Measurements from ENCODE around the gene SOD3. TPM values are rescaled to one million over a fixed set of nuclear protein-coding genes. Genes with fewer than 3 reads are reported as not detected.

SOD3 gene
- total and polyA plus RNA-seq, 2 of the 8 experiments (the other 6 are each of a cell fraction or from before 2014, with no cell fraction given), result 4.9 TPM

- no peak for FAIRE-seq
- WGBS, 2 experiments (ENCODE audit: extremely low coverage in 1 of 2, insufficient coverage in 1 of 2, insufficient read length in 1 of 2, insufficient replicate concordance in 2 of 2, low coverage in 1 of 2, low lambda C conversion rate in 2 of 2, missing lambda C conversion rate in 1 of 2), result 43% methylated on average over 2 of the region's 2 CpGs; no CpG with 5 or more reads in 1 of the 2 experiments
- no peaks in the 10 kb centered on the region for H4K20me1 ChIP-seq (replicated peaks in 1 of 2; ENCODE audit: control insufficient read depth in 1 of 2, insufficient read depth in 2 of 2, low read length in 2 of 2)
Measured at GRCh38 chr4:24774452-24774851, 20.9 kb upstream of the SOD3 start.

More at GRCh38 chr4:24774452-24774851, 20.9 kb upstream of the SOD3 start:
- Histone ChIP-seq H3K27ac (ENCODE audit: low read depth, low read length) (no peak overlapping the region), H3K56ac (replicated peaks; ENCODE audit: insufficient read length, low read depth, low read length) (no peak overlapping the region), H3K4me3 (ENCODE audit: extremely low read depth in 1 of 4, insufficient read depth in 2 of 4, low read depth in 3 of 4, low read length in 4 of 4) (no peak overlapping the region), H2AK5ac (ENCODE audit: low read depth, low read length) (no peak overlapping the region), H3K4me2 (ENCODE audit: insufficient read depth in 1 of 2, low read depth in 2 of 2, low read length in 2 of 2) (no peak overlapping the region), H2BK20ac (ENCODE audit: low read length) (no peak overlapping the region), H2BK15ac (ENCODE audit: low read length) (no peak overlapping the region), H2BK5ac (ENCODE audit: low read depth, low read length) (no peak overlapping the region), H3K23ac (ENCODE audit: insufficient read length) (no peak overlapping the region), H3K9ac (replicated peaks in 1 of 4; ENCODE audit: extremely low read depth in 1 of 4, low read depth in 3 of 4, low read length in 3 of 4) (no peak overlapping the region), H3K36me3 (ENCODE audit: control insufficient read depth in 2 of 4, insufficient read depth in 4 of 4, low read length in 3 of 4) (no peaks in the 10 kb centered on the region), H4K5ac (ENCODE audit: insufficient read length, low read depth, low read length) (no peak overlapping the region), H3K4me1 (replicated peaks in 1 of 4; ENCODE audit: control insufficient read depth in 3 of 4, insufficient read depth in 4 of 4, low read length in 3 of 4) (peaks cover 0 to 4% (median 0%) of the 10 kb centered on the region in 4 experiments; a peak in 1 of 7 replicates), H3K27me3 (replicated peaks in 1 of 4; ENCODE audit: control insufficient read depth in 3 of 4, extremely low read depth in 1 of 4, insufficient read depth in 3 of 4, low read length in 3 of 4) (no peaks in the 10 kb centered on the region), H2BK12ac (ENCODE audit: low read depth, low read length) (no peak overlapping the region), H3K18ac (ENCODE audit: extremely low read depth, low read length) (no peak overlapping the region), H2AFZ (ENCODE audit: low read length) (no peak overlapping the region), H4K8ac (ENCODE audit: extremely low read depth, insufficient read depth, low read length) (no peak overlapping the region), H3K4ac (replicated peaks; ENCODE audit: insufficient read length, low read depth, low read length) (no peak overlapping the region), H3K79me1 (ENCODE audit: low read depth, low read length) (no peaks in the 10 kb centered on the region), H3K23me2 (ENCODE audit: low read depth, low read length) (no peaks in the 10 kb centered on the region), H3K9me3 (ENCODE audit: insufficient read depth in 2 of 2, low read depth in 1 of 2, low read length in 1 of 2) (no peaks in the 10 kb centered on the region), H3K79me2 (ENCODE audit: control insufficient read depth in 1 of 2, insufficient read depth in 2 of 2, low read length in 2 of 2) (no peaks in the 10 kb centered on the region), H2BK120ac (replicated peaks; ENCODE audit: low read depth, low read length) (no peak overlapping the region), H3K14ac (ENCODE audit: insufficient read length) (no peak overlapping the region), H4K91ac (replicated peaks; ENCODE audit: insufficient read length, low read length) (no peak overlapping the region)
- POLR2A ChIA-PET (ENCODE audit: partially characterized antibody), result no interaction called here
- CTCF ChIA-PET (ENCODE audit: partially characterized antibody), result interaction anchor here (2.1 kb wide), 1 partner anchor 19 kb away, joined by 9 read pairs; no protein-coding TSS in a partner anchor
- TF ChIP-seq CHD2 (IDR thresholded peaks at IDR 0.05; ENCODE audit: low read length) (no peak), CREB1 (IDR thresholded peaks at IDR 0.05) (no peak), RNF2 (IDR thresholded peaks at IDR 0.05; ENCODE audit: borderline replicate concordance, low read depth, low read length, missing control alignments, poor library complexity, severe bottlenecking) (no peak)
- no peak for DNase-seq (ENCODE audit: low read depth in 1 of 2, low spot score in 2 of 2)
